Keratinocyte (primary cell): ENCODE results near the gene TRPM3. TPM values are rescaled to one million over a fixed set of nuclear protein-coding genes. Genes with fewer than 3 reads are reported as not detected.

Experiments
- DNase-seq: peaks from one replicate; pipeline ENCODE4 v3.0.0-alpha.2; 2011; ENCODE audit warnings: low read depth, missing footprints, low spot score
- FAIRE-seq: peaks from 2 replicates; lab custom pipeline; 2011; peaks lifted over from hg19 to GRCh38; lab: Jason Lieb, UNC
- H2AFZ ChIP-seq: 2 replicates; pipeline ENCODE4 v1.6.0; 2012; ENCODE audit warnings: low read length, control low read depth, inconsistent platforms; ENCODE audit not compliant: control insufficient read depth
- H3K27ac ChIP-seq: 2 replicates; pipeline ENCODE4 v1.5.1; 2011; ENCODE audit warnings: low read length; ENCODE audit not compliant: control insufficient read depth, insufficient read depth
- H3K27me3 ChIP-seq: 3 replicates; pipeline ENCODE4 v1.6.0; 2011; ENCODE audit warnings: low read length; ENCODE audit not compliant: control insufficient read depth, insufficient read depth; ENCODE audit errors: extremely low read depth
- H3K36me3 ChIP-seq, 2 experiments: 2 replicates in 1 of 2; 3 replicates in 1 of 2; pipeline ENCODE4 v1.5.1; 2011; ENCODE audit warnings: low read length in 2 of 2, mild to moderate bottlenecking in 1 of 2; ENCODE audit not compliant: control insufficient read depth in 2 of 2, insufficient read depth in 2 of 2; ENCODE audit errors: extremely low read depth in 1 of 2
- H3K4me1 ChIP-seq: 3 replicates; pipeline ENCODE4 v1.5.1; 2011; ENCODE audit warnings: low read length; ENCODE audit not compliant: control insufficient read depth, insufficient read depth; ENCODE audit errors: extremely low read depth
- H3K4me2 ChIP-seq: 3 replicates; pipeline ENCODE4 v1.6.0; 2011; ENCODE audit warnings: low read depth, low read length; ENCODE audit not compliant: control insufficient read depth, insufficient read depth; ENCODE audit errors: extremely low read depth
- H3K4me3 ChIP-seq, 3 experiments: fragments of 200-600 bp in 1 of 3; sonication (generic) in 1 of 3; 2 replicates in 2 of 3; 3 replicates in 1 of 3; pipeline ENCODE4 v1.5.1; 2011 to 2016; ENCODE audit warnings: low read length in 3 of 3, mild to moderate bottlenecking in 3 of 3, control low read depth in 2 of 3, inconsistent platforms in 1 of 3, low read depth in 1 of 3, mixed read lengths in 1 of 3, mixed run types in 1 of 3, moderate library complexity in 1 of 3; ENCODE audit not compliant: control insufficient read depth in 2 of 3, insufficient read depth in 2 of 3; ENCODE audit errors: extremely low read depth in 1 of 3
- H3K79me2 ChIP-seq: 2 replicates; pipeline ENCODE4 v1.6.0; 2012; ENCODE audit warnings: low read length; ENCODE audit not compliant: control insufficient read depth, insufficient read depth
- H3K9ac ChIP-seq: 3 replicates; pipeline ENCODE4 v1.6.0; 2011; ENCODE audit warnings: low read length; ENCODE audit not compliant: control insufficient read depth, insufficient read depth; ENCODE audit errors: extremely low read depth
- H3K9me1 ChIP-seq: 3 replicates; pipeline ENCODE4 v1.6.0; 2011; ENCODE audit warnings: low read length; ENCODE audit not compliant: control insufficient read depth, insufficient read depth; ENCODE audit errors: extremely low read depth
- H3K9me3 ChIP-seq: 2 replicates; pipeline ENCODE4 v1.5.1; 2012; ENCODE audit warnings: low read depth, low read length; ENCODE audit not compliant: control insufficient read depth
- H4K20me1 ChIP-seq: 3 replicates; pipeline ENCODE4 v1.6.0; 2011; ENCODE audit warnings: low read length; ENCODE audit not compliant: control insufficient read depth, insufficient read depth; ENCODE audit errors: extremely low read depth
- CTCF ChIP-seq, 3 experiments: IDR thresholded peaks in 1 of 3; conservative IDR thresholded peaks in 1 of 3; optimal IDR thresholded peaks in 1 of 3; 2 replicates in 2 of 3; 3 replicates in 1 of 3; pipeline versions ENCODE3 to v1.5.1; 2011; ENCODE audit warnings: low read length in 3 of 3, mild to moderate bottlenecking in 3 of 3, moderate library complexity in 2 of 3, control low read depth in 1 of 3, inconsistent platforms in 1 of 3; ENCODE audit not compliant: insufficient read depth in 2 of 3; ENCODE audit errors: extremely low read depth in 1 of 3
- EZH2 ChIP-seq: IDR thresholded peaks from one replicate; pipeline ENCODE4 v1.6.1; 2012; ENCODE audit warnings: inconsistent platforms, mild to moderate bottlenecking, low read length, moderate library complexity
- dilution Hi-C: fragments of 300-500 bp; cut with MboI; formaldehyde crosslinking; loops from one replicate; pipeline ENCODE4 v1.7.0; 2020; ENCODE audit warnings: low sequenced_read_pairs; ENCODE audit not compliant: extremely low pct_ligation_motif_present
- polyA plus RNA-seq, 5 experiments: library from polyadenylated mRNA; depleted of rRNA in 3 of 5; stranded (reverse) in 3 of 5; stranded (forward) in 1 of 5; unstranded in 1 of 5; fragments of >200 nt; gene quantifications; 1 replicate in 1 of 5; 2 replicates in 3 of 5; 3 replicates in 1 of 5; pipeline versions ENCODE4 v1.2.1 to v1.2.3, GENCODE V29; 2011 to 2012; ENCODE audit warnings: missing spikeins in 2 of 5, low read depth in 1 of 5, low replicate concordance in 1 of 5

TRPM3 gene
- polyA plus RNA-seq, 1 donor (not counting 4 experiments of a cell fraction or from before 2014, with no cell fraction given) = 0.03 TPM

GRCh38 chr9:70594386-70594944 is 527.0 kb downstream of the TRPM3 start:
- Histone ChIP-seq H4K20me1 (no peaks in the 10 kb centered on the region), H3K9me3 (no peaks in the 10 kb centered on the region), H2AFZ (no peak overlapping the region), H3K27ac (no peak overlapping the region), H3K4me3 (no peak overlapping the region), H3K4me2 (no peak overlapping the region), H3K4me1 (peaks cover 4% of the 10 kb centered on the region), H3K9me1 (no peaks in the 10 kb centered on the region), H3K36me3 (no peaks in the 10 kb centered on the region), H3K9ac (no peak overlapping the region), H3K27me3 (no peaks in the 10 kb centered on the region), H3K79me2 (no peaks in the 10 kb centered on the region)
- no peak for FAIRE-seq
- no peak for TF ChIP-seq CTCF (optimal IDR thresholded peaks at IDR 0.05 in 1 of 3, IDR thresholded peaks at IDR 0.05 in 1 of 3, conservative IDR thresholded peaks at IDR 0.05 in 1 of 3; ENCODE audit: extremely low read depth in 1 of 3, insufficient read depth in 2 of 3, low read length in 3 of 3)
- no peak for TF ChIP-seq EZH2
- dilution Hi-C loops = no loop called here
- DNase-seq = no peak

GRCh38 chr9:70593241-70593640 is 528.2 kb downstream of the TRPM3 start:
- Histone ChIP-seq H3K79me2 (no peaks in the 10 kb centered on the region), H4K20me1 (no peaks in the 10 kb centered on the region), H3K4me3 (no peak overlapping the region), H3K9me1 (no peaks in the 10 kb centered on the region), H3K4me2 (no peak overlapping the region), H3K27me3 (no peaks in the 10 kb centered on the region), H2AFZ (no peak overlapping the region), H3K27ac (no peak overlapping the region), H3K9me3 (no peaks in the 10 kb centered on the region), H3K9ac (no peak overlapping the region), H3K4me1 (peaks cover 8% of the 10 kb centered on the region), H3K36me3 (no peaks in the 10 kb centered on the region)
- dilution Hi-C loops = no loop called here
- no peak for TF ChIP-seq EZH2
- TF ChIP-seq CTCF (optimal IDR thresholded peaks at IDR 0.05 in 1 of 3, IDR thresholded peaks at IDR 0.05 in 1 of 3, conservative IDR thresholded peaks at IDR 0.05 in 1 of 3; ENCODE audit: extremely low read depth in 1 of 3, insufficient read depth in 2 of 3, low read length in 3 of 3) = no peak
- DNase-seq (no peak), FAIRE-seq (no peak)
